HEK293 (cell line): ENCODE measurements around the gene PDE4D.

Source experiments
- CTCF ChIA-PET: fragments of 350-600 bp; formaldehyde crosslinking; extraction: SDS; loops from one replicate; lab custom pipeline; 2021; ENCODE audit warnings: antibody characterized with exemption; lab: Yijun Ruan, JAX
- POLR2A ChIA-PET: fragments of 300-600 bp; formaldehyde crosslinking; extraction: SDS; loops from one replicate; lab custom pipeline; 2020; ENCODE audit warnings: antibody characterized with exemption, inconsistent platforms; lab: Yijun Ruan, JAX
- H3K27ac ChIP-seq: fragments of 200-500 bp; sonication (Bioruptor generic); 2 replicates; pipeline ENCODE4 v1.5.1; 2014; ENCODE audit warnings: low read depth, low read length, control low read depth, inconsistent platforms; ENCODE audit errors: extremely low read depth
- H3K36me3 ChIP-seq, 2 experiments: fragments of 200-500 bp in 1 of 2; sonication (Bioruptor generic) in 1 of 2; 1 replicate in 1 of 2; 2 replicates in 1 of 2; pipeline ENCODE4 v1.5.1; 2014 to 2017; ENCODE audit warnings: inconsistent platforms in 2 of 2, low read length in 2 of 2; ENCODE audit not compliant: control insufficient read depth in 2 of 2, insufficient read depth in 1 of 2
- H3K4me1 ChIP-seq: fragments of 200-500 bp; sonication (Bioruptor generic); 2 replicates; pipeline ENCODE4 v1.5.1; 2014; ENCODE audit warnings: mild to moderate bottlenecking, low read length, inconsistent platforms; ENCODE audit not compliant: control insufficient read depth, insufficient read depth
- H3K4me3 ChIP-seq: 2 replicates; pipeline ENCODE4 v1.5.1; 2011; ENCODE audit warnings: low read depth, mild to moderate bottlenecking, control low read depth, low read length, moderate library complexity
- H3K9me3 ChIP-seq: fragments of 200-500 bp; sonication (Bioruptor generic); 2 replicates; pipeline ENCODE4 v1.5.1; 2014; ENCODE audit warnings: low read depth, low read length, inconsistent platforms; ENCODE audit not compliant: control insufficient read depth, insufficient read depth
- GLIS2 ChIP-seq: fragments of 450-650 bp; formaldehyde crosslinking; IDR thresholded peaks from 2 replicates; pipeline ENCODE4 v1.5.1; 2016; ENCODE audit warnings: missing biosample characterization, missing genetic modification characterization
- HOXA7 ChIP-seq: sonication (generic); formaldehyde crosslinking; IDR thresholded peaks from 2 replicates; pipeline ENCODE4 v1.8.1; 2022; ENCODE audit warnings: missing genetic modification reagents, borderline replicate concordance
- HOXC10 ChIP-seq: sonication (generic); formaldehyde crosslinking; IDR thresholded peaks from 2 replicates; pipeline ENCODE4 v1.8.1; 2023; ENCODE audit warnings: mild to moderate bottlenecking, missing genetic modification reagents
- KLF16 ChIP-seq: fragments of 450-650 bp; formaldehyde crosslinking; IDR thresholded peaks from 2 replicates; pipeline ENCODE4 v1.5.1; 2017; ENCODE audit warnings: missing biosample characterization, missing genetic modification characterization
- KLF17 ChIP-seq: fragments of 450-650 bp; formaldehyde crosslinking; IDR thresholded peaks from 2 replicates; pipeline ENCODE4 v1.5.1; 2016; ENCODE audit warnings: missing biosample characterization, missing genetic modification characterization
- ZBTB6 ChIP-seq: fragments of 450-650 bp; formaldehyde crosslinking; IDR thresholded peaks from 2 replicates; pipeline ENCODE4 v1.5.1; 2017; ENCODE audit warnings: missing biosample characterization, missing genetic modification characterization
- ZEB2 ChIP-seq: fragments of 450-650 bp; formaldehyde crosslinking; IDR thresholded peaks from 2 replicates; pipeline ENCODE4 v1.5.1; 2016; ENCODE audit warnings: missing biosample characterization, missing genetic modification characterization
- ZFP37 ChIP-seq: fragments of 450-650 bp; formaldehyde crosslinking; IDR thresholded peaks from 2 replicates; pipeline ENCODE4 v1.5.1; 2016; ENCODE audit warnings: missing biosample characterization, missing genetic modification characterization
- ZNF10 ChIP-seq: fragments of 450-650 bp; formaldehyde crosslinking; IDR thresholded peaks from 2 replicates; pipeline ENCODE4 v1.5.1; 2017; ENCODE audit warnings: missing biosample characterization, missing genetic modification characterization
- ZNF112 ChIP-seq: fragments of 450-650 bp; formaldehyde crosslinking; IDR thresholded peaks from 2 replicates; pipeline ENCODE4 v1.5.0; 2017; ENCODE audit warnings: missing biosample characterization, missing genetic modification characterization
- ZNF2 ChIP-seq: fragments of 450-650 bp; formaldehyde crosslinking; IDR thresholded peaks from 2 replicates; pipeline ENCODE4 v1.5.1; 2016; ENCODE audit warnings: missing biosample characterization, missing genetic modification characterization
- ZNF214 ChIP-seq: fragments of 450-650 bp; formaldehyde crosslinking; IDR thresholded peaks from 2 replicates; pipeline ENCODE4 v1.5.1; 2017; ENCODE audit warnings: missing biosample characterization, mild to moderate bottlenecking, missing genetic modification characterization, borderline replicate concordance
- ZNF239 ChIP-seq: fragments of 450-650 bp; formaldehyde crosslinking; IDR thresholded peaks from 2 replicates; pipeline ENCODE4 v1.5.1; 2016; ENCODE audit warnings: missing biosample characterization, missing genetic modification characterization
- ZNF24 ChIP-seq: fragments of 450-650 bp; formaldehyde crosslinking; IDR thresholded peaks from 2 replicates; pipeline ENCODE4 v1.5.1; 2016; ENCODE audit warnings: missing biosample characterization, missing genetic modification characterization
- ZNF354C ChIP-seq: fragments of 450-650 bp; formaldehyde crosslinking; IDR thresholded peaks from 2 replicates; pipeline ENCODE4 v1.5.1; 2016; ENCODE audit warnings: missing biosample characterization, missing genetic modification characterization, low read depth, borderline replicate concordance
- ZNF398 ChIP-seq: fragments of 450-650 bp; formaldehyde crosslinking; IDR thresholded peaks from 2 replicates; pipeline ENCODE4 v1.5.1; 2017; ENCODE audit warnings: missing biosample characterization, missing genetic modification characterization
- ZNF433 ChIP-seq: fragments of 450-650 bp; formaldehyde crosslinking; IDR thresholded peaks from 2 replicates; pipeline ENCODE4 v1.5.1; 2016; ENCODE audit warnings: missing biosample characterization, missing genetic modification characterization, low read depth
- ZNF510 ChIP-seq: fragments of 450-650 bp; formaldehyde crosslinking; IDR thresholded peaks from 2 replicates; pipeline ENCODE4 v1.5.1; 2018; ENCODE audit warnings: mild to moderate bottlenecking, missing genetic modification characterization, missing biosample characterization; ENCODE audit not compliant: insufficient replicate concordance
- ZNF621 ChIP-seq: fragments of 450-650 bp; formaldehyde crosslinking; IDR thresholded peaks from 2 replicates; pipeline ENCODE4 v1.5.1; 2017; ENCODE audit warnings: missing biosample characterization, missing genetic modification characterization
- ZNF768 ChIP-seq: fragments of 450-650 bp; formaldehyde crosslinking; IDR thresholded peaks from 2 replicates; pipeline ENCODE4 v1.5.1; 2018; ENCODE audit warnings: missing biosample characterization, mild to moderate bottlenecking, missing genetic modification characterization
- TF ChIP-seq, protein P1 (sequence below): fragments of 450-650 bp; formaldehyde crosslinking; IDR thresholded peaks from 2 replicates; pipeline ENCODE4 v1.5.1; 2017; ENCODE audit warnings: missing biosample characterization, missing genetic modification characterization
- TF ChIP-seq, protein P2 (sequence below): fragments of 450-650 bp; formaldehyde crosslinking; IDR thresholded peaks from 2 replicates; pipeline ENCODE4 v1.5.1; 2017; ENCODE audit warnings: missing biosample characterization, missing genetic modification characterization
- TF ChIP-seq, protein P3 (sequence below): fragments of 450-650 bp; formaldehyde crosslinking; IDR thresholded peaks from 2 replicates; pipeline ENCODE4 v1.5.1; 2016; ENCODE audit warnings: missing biosample characterization, missing genetic modification characterization

PDE4D gene

DNA sequence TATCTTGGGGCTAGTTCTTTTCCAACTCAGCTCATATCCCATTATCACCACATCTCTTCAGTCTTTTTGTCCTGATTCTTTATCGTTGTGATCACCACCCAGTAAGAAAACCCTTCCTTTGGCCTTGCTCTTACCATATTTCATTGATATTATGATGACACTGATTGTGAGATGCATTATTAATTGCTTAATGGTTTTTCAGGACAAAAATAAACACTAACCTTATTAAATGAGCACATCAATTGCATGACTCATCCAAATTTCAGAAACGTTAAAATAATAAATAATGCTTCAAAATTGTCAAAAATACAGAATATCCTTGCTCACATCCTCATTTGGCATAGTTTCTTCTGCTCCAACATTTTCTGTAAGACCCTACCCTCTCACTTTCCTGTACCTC is 270.7 kb downstream of the PDE4D start:
- CTCF ChIA-PET = no interaction called here

DNA sequence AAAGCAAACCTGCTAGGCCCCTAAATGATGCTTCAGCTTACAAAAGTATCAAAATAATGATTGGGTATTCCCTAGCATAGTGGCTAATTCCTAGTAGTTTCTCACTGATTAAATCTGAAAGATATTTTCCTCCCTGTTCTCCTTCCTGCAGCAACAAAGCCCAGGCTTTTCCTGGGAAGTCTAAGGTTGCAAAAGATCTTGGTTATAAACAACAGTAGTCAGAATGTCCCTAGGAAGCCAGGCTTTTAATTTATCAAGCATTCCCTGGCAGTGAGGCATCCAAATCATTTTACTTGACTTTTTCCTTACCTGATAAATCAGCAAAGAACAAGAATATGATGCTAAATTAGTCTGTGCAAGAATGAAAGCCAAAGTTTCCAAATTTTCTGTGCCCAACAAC is 272.0 kb downstream of the PDE4D start:
- no peak for TF ChIP-seq HOXC10 (CRISPR knock-in tag)
- TF ChIP-seq, protein P1, sequence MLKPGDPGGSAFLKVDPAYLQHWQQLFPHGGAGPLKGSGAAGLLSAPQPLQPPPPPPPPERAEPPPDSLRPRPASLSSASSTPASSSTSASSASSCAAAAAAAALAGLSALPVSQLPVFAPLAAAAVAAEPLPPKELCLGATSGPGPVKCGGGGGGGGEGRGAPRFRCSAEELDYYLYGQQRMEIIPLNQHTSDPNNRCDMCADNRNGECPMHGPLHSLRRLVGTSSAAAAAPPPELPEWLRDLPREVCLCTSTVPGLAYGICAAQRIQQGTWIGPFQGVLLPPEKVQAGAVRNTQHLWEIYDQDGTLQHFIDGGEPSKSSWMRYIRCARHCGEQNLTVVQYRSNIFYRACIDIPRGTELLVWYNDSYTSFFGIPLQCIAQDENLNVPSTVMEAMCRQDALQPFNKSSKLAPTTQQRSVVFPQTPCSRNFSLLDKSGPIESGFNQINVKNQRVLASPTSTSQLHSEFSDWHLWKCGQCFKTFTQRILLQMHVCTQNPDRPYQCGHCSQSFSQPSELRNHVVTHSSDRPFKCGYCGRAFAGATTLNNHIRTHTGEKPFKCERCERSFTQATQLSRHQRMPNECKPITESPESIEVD = no peak
- TF ChIP-seq ZBTB6 = no peak
- no peak for TF ChIP-seq ZNF510 (tag by site-specific recombination)
- no peak for TF ChIP-seq KLF17 (tag by site-specific recombination)
- TF ChIP-seq, protein P2, sequence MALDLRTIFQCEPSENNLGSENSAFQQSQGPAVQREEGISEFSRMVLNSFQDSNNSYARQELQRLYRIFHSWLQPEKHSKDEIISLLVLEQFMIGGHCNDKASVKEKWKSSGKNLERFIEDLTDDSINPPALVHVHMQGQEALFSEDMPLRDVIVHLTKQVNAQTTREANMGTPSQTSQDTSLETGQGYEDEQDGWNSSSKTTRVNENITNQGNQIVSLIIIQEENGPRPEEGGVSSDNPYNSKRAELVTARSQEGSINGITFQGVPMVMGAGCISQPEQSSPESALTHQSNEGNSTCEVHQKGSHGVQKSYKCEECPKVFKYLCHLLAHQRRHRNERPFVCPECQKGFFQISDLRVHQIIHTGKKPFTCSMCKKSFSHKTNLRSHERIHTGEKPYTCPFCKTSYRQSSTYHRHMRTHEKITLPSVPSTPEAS = no peak
- TF ChIP-seq HOXA7 (CRISPR knock-in tag) = no peak
- TF ChIP-seq ZFP37 (tag by site-specific recombination) = no peak
- TF ChIP-seq ZNF10 (tag by site-specific recombination) = no peak
- TF ChIP-seq, all 188 proteins: peak for 0
- ChIA-PET POLR2A (interaction anchor here (0.6 kb wide), 1 partner anchor 145 kb away, joined by 3 read pairs; no protein-coding TSS in a partner anchor), CTCF (no interaction called here)

More for the DNA sequence above, 270.7 kb downstream of the PDE4D start:
- POLR2A ChIA-PET = no interaction called here
- H3K9me3 ChIP-seq = no peaks in the 10 kb centered on the region; the same call in 1 of the 2 replicates
- H3K4me1 ChIP-seq = no peaks in the 10 kb centered on the region
- TF ChIP-seq KLF17 (tag by site-specific recombination) (no peak), ZNF354C (tag by site-specific recombination) (no peak), ZNF433 (no peak), ZNF112 (tag by site-specific recombination) (no peak), ZNF398 (tag by site-specific recombination) (no peak), ZNF2 (no peak), ZNF24 (tag by site-specific recombination) (no peak), KLF16 (tag by site-specific recombination) (no peak), ZNF239 (no peak), ZNF214 (tag by site-specific recombination) (no peak), ZEB2 (no peak), GLIS2 (tag by site-specific recombination) (no peak), ZNF621 (no peak), ZNF768 (tag by site-specific recombination) (no peak)
- TF ChIP-seq, protein P3, sequence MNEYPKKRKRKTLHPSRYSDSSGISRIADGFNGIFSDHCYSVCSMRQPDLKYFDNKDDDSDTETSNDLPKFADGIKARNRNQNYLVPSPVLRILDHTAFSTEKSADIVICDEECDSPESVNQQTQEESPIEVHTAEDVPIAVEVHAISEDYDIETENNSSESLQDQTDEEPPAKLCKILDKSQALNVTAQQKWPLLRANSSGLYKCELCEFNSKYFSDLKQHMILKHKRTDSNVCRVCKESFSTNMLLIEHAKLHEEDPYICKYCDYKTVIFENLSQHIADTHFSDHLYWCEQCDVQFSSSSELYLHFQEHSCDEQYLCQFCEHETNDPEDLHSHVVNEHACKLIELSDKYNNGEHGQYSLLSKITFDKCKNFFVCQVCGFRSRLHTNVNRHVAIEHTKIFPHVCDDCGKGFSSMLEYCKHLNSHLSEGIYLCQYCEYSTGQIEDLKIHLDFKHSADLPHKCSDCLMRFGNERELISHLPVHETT (tag by site-specific recombination) = no peak
- no peak overlapping the region for H3K4me3 ChIP-seq
- no peaks in the 10 kb centered on the region for H3K36me3 ChIP-seq
- no peak overlapping the region for H3K27ac ChIP-seq

More for the DNA sequence above, 272.0 kb downstream of the PDE4D start:
- Histone ChIP-seq H3K4me1 (no peaks in the 10 kb centered on the region), H3K27ac (no peak overlapping the region), H3K4me3 (no peak overlapping the region), H3K9me3 (no peaks in the 10 kb centered on the region; the same call in 1 of the 2 replicates), H3K36me3 (no peaks in the 10 kb centered on the region)
